ENCODE measurements around the gene PITX2.

DNA sequence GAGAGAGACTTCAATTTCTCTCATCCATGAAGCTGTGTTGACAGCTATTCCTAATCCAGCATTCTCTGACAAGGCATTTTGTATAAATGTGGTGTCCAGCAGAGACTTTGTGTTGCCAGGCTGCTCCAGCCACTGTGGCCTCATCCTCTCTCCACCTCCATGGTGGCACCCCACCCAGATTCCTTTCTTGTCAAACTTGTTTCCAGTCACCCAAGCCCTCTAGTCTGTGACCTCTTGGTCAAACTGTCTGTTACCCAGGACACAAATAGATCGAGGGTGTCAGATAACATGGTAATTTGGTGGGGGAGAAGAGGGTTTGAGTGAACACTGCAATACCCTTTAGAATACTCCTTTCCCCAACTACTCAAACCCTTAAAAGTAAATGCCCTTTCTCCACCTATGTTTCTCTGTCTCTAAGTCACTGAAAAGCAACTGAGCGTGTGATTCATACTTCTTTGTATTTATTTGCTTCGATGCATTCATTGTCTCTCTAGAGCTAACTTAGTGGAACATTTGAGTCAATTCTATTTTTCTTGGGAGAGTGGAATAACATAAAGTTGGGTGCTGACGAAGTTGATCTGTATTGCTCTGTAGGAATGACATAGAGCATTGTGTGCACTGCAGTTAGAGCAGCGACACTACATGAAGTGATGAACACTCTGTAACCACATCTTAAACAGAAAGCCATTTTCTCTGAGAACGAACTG lies 13.7 kb downstream of the PITX2 start:
- TF ChIP-seq POLR2A (IDR thresholded peaks at IDR 0.05) (no peak), POLR2AphosphoS5 (IDR thresholded peaks at IDR 0.05) (no peak), EP300 (IDR thresholded peaks at IDR 0.05) (no peak)

Measured in upper lobe of left lung (tissue), 4 donors.